H1 (cell line): ENCODE results near the gene YBX2. TPM values are rescaled to one million over a fixed set of nuclear protein-coding genes. Genes with fewer than 3 reads are reported as not detected.
A peak's percentile ranks its signal among the peaks of the same experiment; 100 is the strongest.

Experiments
- ASH2L ChIP-seq: fragments of 200-600, 300-600 bp; sonication (generic); IDR thresholded peaks from one replicate; pipeline ENCODE4 v1.7.1; 2017; ENCODE audit warnings: low read length
- ATF2 ChIP-seq: IDR thresholded peaks from 2 replicates; pipeline ENCODE4 v1.6.1; 2012; ENCODE audit warnings: low read length, inconsistent platforms
- ATF3 ChIP-seq: IDR thresholded peaks from 2 replicates; pipeline ENCODE4 v1.6.1; 2011; ENCODE audit warnings: low read depth, mild to moderate bottlenecking, low read length; ENCODE audit not compliant: insufficient read depth
- BACH1 ChIP-seq: IDR thresholded peaks from 2 replicates; pipeline ENCODE4 v1.6.1; 2012; ENCODE audit warnings: low read length, improper control_type of control experiment
- BCL11A ChIP-seq, 2 experiments: IDR thresholded peaks; one replicate each; pipeline ENCODE4 v1.6.1; 2011; ENCODE audit warnings: low read depth in 2 of 2, low read length in 2 of 2, mild to moderate bottlenecking in 2 of 2
- CHD1 ChIP-seq: IDR thresholded peaks from 2 replicates; pipeline ENCODE4 v1.6.1; 2012; ENCODE audit warnings: low read depth, low read length, improper control_type of control experiment
- CHD2 ChIP-seq: IDR thresholded peaks from 2 replicates; pipeline ENCODE4 v1.6.1; 2012; ENCODE audit warnings: low read length, improper control_type of control experiment
- CREB1 ChIP-seq: IDR thresholded peaks from 2 replicates; pipeline ENCODE4 v1.6.1; 2012; ENCODE audit warnings: inconsistent platforms
- CTBP2 ChIP-seq: IDR thresholded peaks from 2 replicates; pipeline ENCODE4 v1.7.0; 2011; ENCODE audit warnings: borderline replicate concordance, mild to moderate bottlenecking, moderate library complexity, mixed read lengths, low read length; ENCODE audit not compliant: insufficient read depth, insufficient read length
- GABPA ChIP-seq: IDR thresholded peaks from 2 replicates; pipeline ENCODE4 v1.6.1; 2011; ENCODE audit warnings: mild to moderate bottlenecking, low read length, moderate library complexity, borderline replicate concordance; ENCODE audit not compliant: insufficient read depth
- JUN ChIP-seq: IDR thresholded peaks from 2 replicates; pipeline ENCODE4 v1.6.1; 2011; ENCODE audit warnings: low read depth, mild to moderate bottlenecking, improper control_type of control experiment, low read length
- JUND ChIP-seq: IDR thresholded peaks from 2 replicates; pipeline ENCODE4 v1.6.1; 2011; ENCODE audit warnings: mild to moderate bottlenecking, improper control_type of control experiment, low read length
- KDM5A ChIP-seq: fragments of 200-600 bp; IDR thresholded peaks from 2 replicates; pipeline ENCODE4 v1.7.1; 2012; ENCODE audit warnings: mild to moderate bottlenecking, low read length, inconsistent platforms, mixed read lengths
- NANOG ChIP-seq: IDR thresholded peaks from 2 replicates; pipeline ENCODE4 v1.6.1; 2011; ENCODE audit warnings: low read length, low read depth, mild to moderate bottlenecking, inconsistent platforms; ENCODE audit not compliant: insufficient read depth, poor library complexity, severe bottlenecking
- POLR2A ChIP-seq, 2 experiments: IDR thresholded peaks; 1 replicate in 1 of 2; 2 replicates in 1 of 2; pipeline ENCODE4 v1.6.1; 2011; ENCODE audit warnings: low read depth in 2 of 2, low read length in 2 of 2, mild to moderate bottlenecking in 2 of 2; ENCODE audit errors: control extremely low read depth in 1 of 2
- RBBP5 ChIP-seq: IDR thresholded peaks from 2 replicates; pipeline ENCODE4 v1.7.1; 2012; ENCODE audit warnings: low read depth, mild to moderate bottlenecking, inconsistent platforms, low read length, moderate library complexity, borderline replicate concordance
- RFX5 ChIP-seq: IDR thresholded peaks from 2 replicates; pipeline ENCODE4 v1.6.1; 2011; ENCODE audit warnings: low read depth, low read length, improper control_type of control experiment, borderline replicate concordance
- SAP30 ChIP-seq: fragments of 300-600 bp; sonication (generic); IDR thresholded peaks from 2 replicates; pipeline ENCODE4 v1.7.1; 2012; ENCODE audit warnings: low read length, moderate library complexity, mild to moderate bottlenecking, inconsistent platforms; ENCODE audit not compliant: insufficient read depth, insufficient replicate concordance
- SP2 ChIP-seq: IDR thresholded peaks from 2 replicates; pipeline ENCODE4 v1.6.1; 2012; ENCODE audit warnings: mild to moderate bottlenecking, low read length, inconsistent platforms
- SP4 ChIP-seq: IDR thresholded peaks from 2 replicates; pipeline ENCODE4 v1.6.1; 2012; ENCODE audit warnings: low read length, inconsistent platforms
- SRF ChIP-seq: IDR thresholded peaks from 2 replicates; pipeline ENCODE4 v1.6.1; 2011; ENCODE audit warnings: mild to moderate bottlenecking, low read depth, low read length, moderate library complexity
- TEAD4 ChIP-seq: IDR thresholded peaks from 2 replicates; pipeline ENCODE4 v1.6.1; 2012; ENCODE audit warnings: low read depth, low read length, inconsistent platforms, mixed read lengths
- YY1 ChIP-seq: IDR thresholded peaks from 2 replicates; pipeline ENCODE4 v1.6.1; 2011; ENCODE audit warnings: low read depth, mild to moderate bottlenecking, low read length
- ZNF274 ChIP-seq: IDR thresholded peaks from 2 replicates; pipeline ENCODE4 v1.7.0; 2012; ENCODE audit warnings: low read length, borderline replicate concordance; ENCODE audit errors: extremely low read depth
- polyA plus RNA-seq, 7 experiments: library from polyadenylated mRNA; depleted of rRNA in 3 of 7; stranded (reverse) in 5 of 7; unstranded in 2 of 7; fragments of >200 nt in 5 of 7; fragments of 200-250 nt in 2 of 7; gene quantifications; 1 replicate in 5 of 7; 2 replicates in 1 of 7; 4 replicates in 1 of 7; pipeline versions ENCODE4 v1.2.1 to v1.2.3, GENCODE V29; 2011 to 2013; ENCODE audit warnings: missing spikeins in 2 of 7, mixed read lengths in 2 of 7
- total RNA-seq: library from RNA; stranded (reverse); fragmentation: NEBNext Ultra II Directional; extraction: Animal tissue kit (Norgen Biotek cat#: 25700); gene quantifications from 2 replicates; pipeline ENCODE4 v1.2.1, GENCODE V29; 2021

Gene YBX2
- total and polyA plus RNA-seq, 2 of the 8 experiments (the other 6 are each of a cell fraction or from before 2014, with no cell fraction given) = 19.2 to 30.5 TPM

- no peak for TF ChIP-seq BACH1
- TF ChIP-seq ATF2 = 0 out of 2 replicates have a peak, but pooled peaks have one; percentile 41
- TF ChIP-seq POLR2A (IDR thresholded peaks at IDR 0.05; ENCODE audit: control extremely low read depth in 1 of 2, low read depth in 2 of 2, low read length in 2 of 2) = peak in 1 of 2 experiments; percentile 80; a peak in 2 of 3 replicates
- no peak for TF ChIP-seq SRF
- TF ChIP-seq NANOG = no peak
- peak; percentile 82 for TF ChIP-seq CREB1
- no peak for TF ChIP-seq SP2
- peak; percentile 31 for TF ChIP-seq ASH2L
- TF ChIP-seq CTBP2 = no peak
- no peak for TF ChIP-seq YY1
- TF ChIP-seq BCL11A (IDR thresholded peaks at IDR 0.05; ENCODE audit: low read depth in 2 of 2, low read length in 2 of 2) = no peak
- no peak for TF ChIP-seq RFX5
- no peak for TF ChIP-seq TEAD4
- no peak for TF ChIP-seq ZNF274
- no peak for TF ChIP-seq GABPA
- TF ChIP-seq CHD2 = 0 out of 2 replicates have a peak, but pooled peaks have one; percentile 6
- no peak for TF ChIP-seq CHD1
- TF ChIP-seq JUND = no peak
- no peak for TF ChIP-seq JUN
- peak; percentile 93 for TF ChIP-seq ATF3
- TF ChIP-seq KDM5A = no peak; the same call in 1 of the 2 replicates
- TF ChIP-seq RBBP5 = no peak
- TF ChIP-seq SAP30 = peak; percentile 69
- TF ChIP-seq SP4 = no peak
These were observed 35.0 kb upstream of the YBX2 start (continued) for GRCh38 chr17:7329374-7329996.
